Mammary epithelial cell (primary cell): ENCODE results near the gene MRPL57.

Source experiments
- CTCF ChIP-seq, 2 donors: IDR thresholded peaks in 1 of 2; conservative IDR thresholded peaks in 1 of 2; 2 replicates each; pipeline ENCODE4 v1.5.1; 2011 to 2012; ENCODE audit warnings: inconsistent platforms in 2 of 2, low read length in 2 of 2, mild to moderate bottlenecking in 2 of 2, control low read depth in 1 of 2, low read depth in 1 of 2; ENCODE audit not compliant: insufficient read depth in 1 of 2; ENCODE audit errors: extremely low read depth in 1 of 2
- EZH2 ChIP-seq: IDR thresholded peaks from 2 replicates; pipeline ENCODE4 v1.6.1; 2012; ENCODE audit warnings: low read length, inconsistent platforms, borderline replicate concordance

- TF ChIP-seq EZH2, result no peak
- no peak for TF ChIP-seq CTCF (conservative IDR thresholded peaks at IDR 0.05 in 1 of 2, IDR thresholded peaks at IDR 0.05 in 1 of 2; ENCODE audit: extremely low read depth in 1 of 2, insufficient read depth in 1 of 2, low read depth in 1 of 2, low read length in 2 of 2)
Observed at GRCh38 chr13:21218351-21219035, 42.0 kb downstream of the MRPL57 start.
